WI38 (cell line): ENCODE measurements around the gene TPM1.

Experiments used
- H3K4me3 ChIP-seq: 2 replicates; pipeline ENCODE4 v1.5.1; 2011; ENCODE audit warnings: low read depth, mild to moderate bottlenecking, control low read depth, low read length
- CTCF ChIP-seq: IDR thresholded peaks from 2 replicates; pipeline ENCODE4 v1.5.1; 2012; ENCODE audit warnings: low read depth, mild to moderate bottlenecking, control low read depth, low read length

Gene TPM1

GRCh38 chr15:63010386-63010785, 32.2 kb upstream of the TPM1 start:
- TF ChIP-seq CTCF: no peak
- no peak overlapping the region for H3K4me3 ChIP-seq

GRCh38 chr15:63010920-63011693, 31.4 kb upstream of the TPM1 start:
- H3K4me3 ChIP-seq: no peak overlapping the region
- no peak for TF ChIP-seq CTCF

- H3K4me3 ChIP-seq: no peak overlapping the region
- no peak for TF ChIP-seq CTCF
Measured at GRCh38 chr15:63012444-63012843, 30.1 kb upstream of the TPM1 start.

- no peak for TF ChIP-seq CTCF
- no peak overlapping the region for H3K4me3 ChIP-seq
Measured at GRCh38 chr15:63013052-63013808, 29.3 kb upstream of the TPM1 start.

GRCh38 chr15:63014578-63014977, 28.0 kb upstream of the TPM1 start:
- H3K4me3 ChIP-seq: no peak overlapping the region
- no peak for TF ChIP-seq CTCF

GRCh38 chr15:63015618-63016017, 26.9 kb upstream of the TPM1 start:
- TF ChIP-seq CTCF: no peak
- no peak overlapping the region for H3K4me3 ChIP-seq

GRCh38 chr15:63016234-63016633, 26.3 kb upstream of the TPM1 start:
- TF ChIP-seq CTCF: no peak
- no peak overlapping the region for H3K4me3 ChIP-seq
